ENCODE results near the gene COQ9. TPM values are rescaled to one million over a fixed set of nuclear protein-coding genes. Genes with fewer than 3 reads are reported as not detected.

Gene COQ9
- total RNA-seq, 2 donors from 2014 or later = 34.2 to 42.9 TPM

- Mint-ChIP-seq H3K4me3 (no peak overlapping the region), H3K4me1 (ENCODE audit: low read depth in 2 of 2) (peaks cover 15 to 18% of the 10 kb centered on the region in 2 donors), H3K27me3 (peaks cover 4 to 6% of the 10 kb centered on the region in 2 donors)
Measured at GRCh38 chr16:57413301-57413730, 34.0 kb upstream of the COQ9 start.

GRCh38 chr16:57413733-57414132 is 33.5 kb upstream of the COQ9 start:
- H3K4me1 Mint-ChIP-seq (ENCODE audit: low read depth in 2 of 2) = peaks cover 19 to 20% of the 10 kb centered on the region in 2 donors
- H3K27me3 Mint-ChIP-seq = peaks cover 4 to 6% of the 10 kb centered on the region in 2 donors
- H3K36me3 Mint-ChIP-seq = no peaks in the 10 kb centered on the region
- H3K9me3 Mint-ChIP-seq = no peaks in the 10 kb centered on the region
- H3K4me3 Mint-ChIP-seq = no peak overlapping the region
- DNase-seq (ENCODE audit: low spot score) = no peak
- ATAC-seq = no peak
- H3K27ac Mint-ChIP-seq = no peak overlapping the region

More at GRCh38 chr16:57413301-57413730, 34.0 kb upstream of the COQ9 start:
- Mint-ChIP-seq H3K9me3 (no peaks in the 10 kb centered on the region), H3K36me3 (no peaks in the 10 kb centered on the region), H3K27ac (no peak overlapping the region)
- no peak for ATAC-seq
- no peak for DNase-seq (ENCODE audit: low spot score)

DNA sequence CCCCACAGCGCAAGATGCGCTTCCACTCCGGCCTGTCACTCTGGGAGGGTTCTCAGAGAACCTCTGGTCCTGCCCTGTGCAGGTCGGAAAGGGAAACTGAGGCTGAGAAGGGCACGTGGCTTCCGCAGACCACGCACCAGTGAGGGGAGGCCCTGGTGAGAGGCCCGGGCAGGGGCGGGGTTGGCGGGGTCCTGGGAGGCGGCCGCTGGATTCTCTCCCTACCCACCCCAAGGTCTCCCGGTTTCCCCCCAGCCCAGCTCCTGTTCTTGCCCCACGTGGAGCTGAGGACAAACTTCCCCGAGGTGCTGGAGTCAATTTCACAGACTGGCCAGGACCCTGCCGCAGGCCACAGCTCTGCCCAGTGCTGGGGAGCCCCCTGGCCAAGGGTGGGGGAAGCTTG is 31.2 kb upstream of the COQ9 start:
- DNase-seq (ENCODE audit: low spot score) = no peak
- Mint-ChIP-seq H3K36me3 (no peaks in the 10 kb centered on the region), H3K4me1 (ENCODE audit: low read depth in 2 of 2) (peaks cover 23% of the 10 kb centered on the region in 2 donors), H3K27me3 (no peaks in the 10 kb centered on the region), H3K4me3 (no peak overlapping the region), H3K9me3 (no peaks in the 10 kb centered on the region), H3K27ac (no peak overlapping the region)
- peak in 1 of 2 donors; percentile 16 for ATAC-seq

- DNase-seq (ENCODE audit: low spot score) (no peak), ATAC-seq (no peak)
- no peak overlapping the region for H3K4me3 Mint-ChIP-seq
- H3K4me1 Mint-ChIP-seq (ENCODE audit: low read depth in 2 of 2) = peaks cover 23% of the 10 kb centered on the region in 2 donors
- H3K27ac Mint-ChIP-seq = peak overlapping the region in 1 of 2 donors; percentile 74
- H3K9me3 Mint-ChIP-seq = no peaks in the 10 kb centered on the region
- H3K27me3 Mint-ChIP-seq = no peaks in the 10 kb centered on the region
- H3K36me3 Mint-ChIP-seq = no peaks in the 10 kb centered on the region
Measured at GRCh38 chr16:57419506-57419905, 27.8 kb upstream of the COQ9 start.

DNA sequence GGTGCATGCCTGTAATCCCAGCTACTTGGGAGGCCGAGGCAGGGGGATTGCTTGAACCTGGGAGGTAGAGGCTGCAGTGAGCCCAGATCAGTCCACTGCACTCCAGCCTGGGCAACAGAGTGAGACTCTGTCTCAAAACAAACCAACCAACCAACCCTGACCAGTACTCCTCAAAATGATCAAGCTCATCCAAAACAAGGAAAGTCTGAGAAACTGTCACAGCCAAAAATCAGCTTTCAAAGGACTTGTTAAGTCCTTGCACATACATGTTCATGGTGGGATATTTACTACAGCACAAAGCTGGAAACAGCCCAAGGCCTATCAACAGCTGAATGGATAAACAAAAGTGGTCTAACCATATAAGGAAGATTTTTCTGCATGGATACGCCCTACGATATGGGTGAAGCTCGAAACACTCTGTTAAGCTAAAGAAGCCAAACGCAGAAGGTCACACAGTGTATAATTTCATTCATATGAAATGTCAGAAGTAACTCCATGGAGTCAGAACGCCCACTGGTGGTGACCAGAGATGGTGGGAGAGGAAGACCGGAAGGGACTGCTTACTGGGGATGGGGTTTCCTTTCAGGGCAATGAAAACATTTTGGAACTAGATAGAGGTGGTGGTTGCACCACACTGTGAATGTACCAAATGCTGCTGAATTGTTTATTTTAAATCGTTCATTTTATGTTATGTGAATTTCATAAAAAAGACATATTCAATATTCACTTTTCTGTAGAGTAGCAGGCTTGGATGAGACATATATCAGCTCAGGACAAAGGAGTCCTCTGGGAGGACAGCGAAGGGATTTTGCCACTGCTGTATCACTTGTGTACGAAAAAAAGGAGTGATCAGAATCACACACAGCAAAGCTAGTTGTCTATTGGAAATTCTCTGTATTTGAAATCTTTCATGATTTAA is 25.0 kb upstream of the COQ9 start:
- Mint-ChIP-seq H3K9me3 (no peaks in the 10 kb centered on the region), H3K36me3 (peaks cover under 1% of the 10 kb centered on the region), H3K27me3 (no peaks in the 10 kb centered on the region), H3K27ac (no peak overlapping the region), H3K4me1 (ENCODE audit: low read depth in 2 of 2) (peaks cover 10 to 16% of the 10 kb centered on the region in 2 donors), H3K4me3 (no peak overlapping the region)
- ATAC-seq (no peak), DNase-seq (ENCODE audit: low spot score) (no peak)

DNA sequence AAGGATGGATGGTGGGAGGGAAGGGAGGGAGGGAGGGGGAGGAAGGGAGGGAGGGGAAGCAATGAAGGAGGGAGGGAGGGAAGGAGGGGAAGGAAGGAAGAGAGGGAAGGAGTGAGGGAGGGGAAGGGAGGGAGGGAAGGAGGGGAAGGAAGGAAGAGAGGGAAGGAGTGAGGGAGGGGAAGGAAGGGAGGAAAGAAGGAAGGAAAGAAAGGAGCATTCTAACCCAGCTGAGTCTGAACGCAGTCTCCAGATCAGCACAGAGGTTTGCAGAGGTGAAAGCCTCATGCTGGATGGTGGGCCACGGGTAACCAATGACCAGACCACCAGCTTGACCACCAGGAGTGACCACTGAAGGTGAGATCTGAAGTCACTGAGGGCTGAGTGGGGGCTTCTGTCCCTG is 24.1 kb upstream of the COQ9 start:
- Mint-ChIP-seq H3K36me3 (peaks cover 8% of the 10 kb centered on the region), H3K27ac (no peak overlapping the region), H3K4me1 (ENCODE audit: low read depth in 2 of 2) (peaks cover 5 to 9% of the 10 kb centered on the region in 2 donors), H3K9me3 (no peaks in the 10 kb centered on the region), H3K4me3 (no peak overlapping the region), H3K27me3 (no peaks in the 10 kb centered on the region)
- no peak for ATAC-seq
- no peak for DNase-seq (ENCODE audit: low spot score)

DNA sequence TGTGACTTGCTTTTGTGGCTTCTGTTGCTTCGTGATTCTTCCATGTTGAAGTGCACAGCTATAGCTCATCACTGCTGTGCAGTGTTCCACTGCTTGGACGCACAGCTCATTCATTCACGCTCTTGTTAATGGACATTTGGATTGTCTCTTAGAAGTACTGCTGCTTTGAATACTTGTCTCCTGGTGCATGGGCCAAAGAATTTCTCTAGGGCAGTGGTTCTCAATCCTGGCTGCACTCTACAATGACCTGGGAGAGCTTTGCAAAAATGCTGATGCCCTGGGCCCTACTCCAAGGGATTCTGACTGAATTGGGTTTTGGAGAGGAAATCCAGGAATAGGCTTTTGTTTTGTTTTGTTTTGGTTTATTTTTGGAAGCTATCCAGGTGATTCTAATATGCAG is 22.7 kb upstream of the COQ9 start:
- no peak for ATAC-seq
- Mint-ChIP-seq H3K9me3 (no peaks in the 10 kb centered on the region), H3K36me3 (peaks cover 18% of the 10 kb centered on the region), H3K4me3 (no peak overlapping the region), H3K27ac (no peak overlapping the region), H3K4me1 (ENCODE audit: low read depth in 2 of 2) (no peaks in the 10 kb centered on the region), H3K27me3 (no peaks in the 10 kb centered on the region)
- no peak for DNase-seq (ENCODE audit: low spot score)

- Mint-ChIP-seq H3K27me3 (no peaks in the 10 kb centered on the region), H3K9me3 (no peaks in the 10 kb centered on the region), H3K4me1 (ENCODE audit: low read depth in 2 of 2) (no peaks in the 10 kb centered on the region), H3K27ac (no peak overlapping the region), H3K4me3 (no peak overlapping the region), H3K36me3 (peaks cover 29% of the 10 kb centered on the region)
- ATAC-seq = no peak
- no peak for DNase-seq (ENCODE audit: low spot score)
Measured at GRCh38 chr16:57426356-57426755, 20.9 kb upstream of the COQ9 start.

DNA sequence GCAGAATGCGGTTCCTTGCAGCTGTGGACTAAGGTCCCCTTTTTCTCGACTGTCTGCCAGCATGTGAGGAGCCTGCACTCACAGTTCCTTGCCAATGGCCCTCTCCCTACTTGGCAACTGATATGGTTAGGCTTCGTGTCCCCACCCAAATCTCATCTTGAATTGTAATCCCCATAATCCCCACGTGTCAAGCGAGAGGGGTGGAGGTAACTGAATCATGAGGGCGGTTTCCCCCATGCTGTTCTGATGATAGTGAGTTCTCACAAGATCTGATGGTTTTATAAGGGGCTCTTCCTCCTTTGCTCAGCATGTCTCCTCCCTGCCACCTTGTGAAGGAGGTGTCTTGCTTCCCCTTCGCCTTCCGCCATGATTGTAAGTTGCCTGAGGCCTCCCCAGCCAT is 20.0 kb upstream of the COQ9 start:
- Mint-ChIP-seq H3K27ac (no peak overlapping the region), H3K36me3 (peaks cover 30% of the 10 kb centered on the region)

DNA sequence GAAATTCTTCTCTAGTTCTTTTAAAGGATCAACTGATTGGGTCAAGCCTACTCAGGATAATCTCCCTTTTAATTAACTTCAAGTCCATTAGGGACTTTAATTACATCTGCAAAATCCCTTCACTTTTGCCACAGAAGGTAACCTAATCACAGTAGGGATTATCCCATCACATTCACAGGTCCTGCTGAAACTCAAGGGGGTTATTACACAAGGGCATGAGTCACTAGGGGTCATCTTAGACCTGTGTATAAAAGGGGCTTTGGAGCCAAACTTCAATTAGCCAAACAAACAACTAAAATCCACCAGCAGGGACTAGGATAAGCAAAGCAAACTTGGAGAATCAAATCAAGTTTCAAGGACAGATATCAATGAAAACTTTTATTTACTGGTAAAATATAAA is 19.5 kb upstream of the COQ9 start:
- Mint-ChIP-seq H3K4me3 (no peak overlapping the region), H3K27me3 (no peaks in the 10 kb centered on the region), H3K4me1 (ENCODE audit: low read depth in 2 of 2) (no peaks in the 10 kb centered on the region), H3K36me3 (peaks cover 30% of the 10 kb centered on the region), H3K27ac (no peak overlapping the region), H3K9me3 (no peaks in the 10 kb centered on the region)
- DNase-seq (ENCODE audit: low spot score) = no peak
- no peak for ATAC-seq

More for the DNA sequence above, 20.0 kb upstream of the COQ9 start:
- H3K4me1 Mint-ChIP-seq (ENCODE audit: low read depth in 2 of 2) = no peaks in the 10 kb centered on the region
- H3K27me3 Mint-ChIP-seq = no peaks in the 10 kb centered on the region
- H3K9me3 Mint-ChIP-seq = no peaks in the 10 kb centered on the region
- DNase-seq (ENCODE audit: low spot score) = no peak
- H3K4me3 Mint-ChIP-seq = no peak overlapping the region
- no peak for ATAC-seq

- Mint-ChIP-seq H3K27me3 (no peaks in the 10 kb centered on the region), H3K4me3 (no peak overlapping the region), H3K4me1 (ENCODE audit: low read depth in 2 of 2) (no peaks in the 10 kb centered on the region), H3K27ac (no peak overlapping the region), H3K36me3 (peaks cover 43% of the 10 kb centered on the region), H3K9me3 (no peaks in the 10 kb centered on the region)
- DNase-seq (ENCODE audit: low spot score) (no peak), ATAC-seq (no peak)
Measured at GRCh38 chr16:57430955-57431354, 16.3 kb upstream of the COQ9 start.

- Mint-ChIP-seq H3K27me3 (no peaks in the 10 kb centered on the region), H3K4me1 (ENCODE audit: low read depth in 2 of 2) (no peaks in the 10 kb centered on the region), H3K27ac (no peak overlapping the region), H3K36me3 (peaks cover 40% of the 10 kb centered on the region), H3K9me3 (no peaks in the 10 kb centered on the region), H3K4me3 (no peak overlapping the region)
- DNase-seq (ENCODE audit: low spot score) (no peak), ATAC-seq (no peak)
Measured at GRCh38 chr16:57432505-57432904, 14.8 kb upstream of the COQ9 start.

GRCh38 chr16:57432989-57433388 is 14.3 kb upstream of the COQ9 start:
- H3K36me3 Mint-ChIP-seq = peaks cover 35% of the 10 kb centered on the region
- H3K27ac Mint-ChIP-seq = no peak overlapping the region
- H3K4me1 Mint-ChIP-seq (ENCODE audit: low read depth in 2 of 2) = no peaks in the 10 kb centered on the region
- no peak overlapping the region for H3K4me3 Mint-ChIP-seq
- DNase-seq (ENCODE audit: low spot score) = no peak
- H3K9me3 Mint-ChIP-seq = no peaks in the 10 kb centered on the region
- ATAC-seq = no peak
- H3K27me3 Mint-ChIP-seq = no peaks in the 10 kb centered on the region

- Mint-ChIP-seq H3K27me3 (no peaks in the 10 kb centered on the region), H3K27ac (no peak overlapping the region), H3K4me3 (no peak overlapping the region), H3K36me3 (peaks cover 34% of the 10 kb centered on the region), H3K9me3 (no peaks in the 10 kb centered on the region), H3K4me1 (ENCODE audit: low read depth in 2 of 2) (no peaks in the 10 kb centered on the region)
- ATAC-seq (no peak), DNase-seq (ENCODE audit: low spot score) (no peak)
Measured at GRCh38 chr16:57434003-57434402, 13.3 kb upstream of the COQ9 start.

Data from natural killer cell treated with Interleukin-12 subunit alpha and Interleukin-12 subunit beta and Interleukin-15 and Interleukin-18, amount 100 ng/mL, for 72 hours (primary cell).